Astrocyte (in vitro differentiated cells and primary cell): ENCODE results near the gene PDK2. TPM values are rescaled to one million over a fixed set of nuclear protein-coding genes. Genes with fewer than 3 reads are reported as not detected.
A peak's percentile ranks its signal among the peaks of the same experiment; 100 is the strongest.

Experiments
- DNase-seq: peaks from one replicate; pipeline ENCODE4 v3.0.0-alpha.2; 2010; ENCODE audit warnings: low read depth
- FAIRE-seq: peaks from 2 replicates; lab custom pipeline; 2011; peaks lifted over from hg19 to GRCh38; lab: Jason Lieb, UNC
- H2AFZ ChIP-seq: 2 replicates; pipeline ENCODE4 v1.6.0; 2012; ENCODE audit warnings: low read depth, low read length, inconsistent platforms
- H3K27ac ChIP-seq: 2 replicates; pipeline ENCODE4 v1.5.1; 2011; ENCODE audit warnings: low read depth, low read length, inconsistent platforms
- H3K27me3 ChIP-seq: 2 replicates; pipeline ENCODE4 v1.6.0; 2011; ENCODE audit warnings: low read length, inconsistent platforms; ENCODE audit not compliant: insufficient read depth
- H3K36me3 ChIP-seq: 2 replicates; pipeline ENCODE4 v1.5.1; 2011; ENCODE audit warnings: low read length, inconsistent platforms; ENCODE audit not compliant: insufficient read depth
- H3K4me1 ChIP-seq: 2 replicates; pipeline ENCODE4 v1.5.1; 2011; ENCODE audit warnings: low read length, inconsistent platforms; ENCODE audit not compliant: insufficient read depth
- H3K4me2 ChIP-seq: 2 replicates; pipeline ENCODE4 v1.6.0; 2012; ENCODE audit warnings: low read length, inconsistent platforms
- H3K4me3 ChIP-seq: 2 replicates; pipeline ENCODE4 v1.5.1; 2011; ENCODE audit warnings: low read depth, mild to moderate bottlenecking, low read length, inconsistent platforms; ENCODE audit not compliant: insufficient read depth
- H3K79me2 ChIP-seq: 2 replicates; pipeline ENCODE4 v1.6.0; 2012; ENCODE audit warnings: mild to moderate bottlenecking, low read length, inconsistent platforms; ENCODE audit not compliant: insufficient read depth
- H3K9ac ChIP-seq: 2 replicates; pipeline ENCODE4 v1.6.0; 2012; ENCODE audit warnings: mild to moderate bottlenecking, low read length, inconsistent platforms
- H3K9me3 ChIP-seq: 2 replicates; pipeline ENCODE4 v1.5.1; 2012; ENCODE audit warnings: low read depth, mild to moderate bottlenecking, low read length, inconsistent platforms; ENCODE audit not compliant: insufficient read depth
- H4K20me1 ChIP-seq: 2 replicates; pipeline ENCODE4 v1.6.0; 2012; ENCODE audit warnings: low read length, inconsistent platforms; ENCODE audit not compliant: insufficient read depth
- H3K27ac Mint-ChIP-seq: one replicate; pipeline ENCODE4 v1.8.0; 2021; ENCODE audit warnings: mild to moderate bottlenecking, mixed read lengths; ENCODE audit not compliant: unreplicated experiment
- H3K27me3 Mint-ChIP-seq: one replicate; pipeline ENCODE4 v1.8.0; 2021; ENCODE audit warnings: low read depth, mixed read lengths; ENCODE audit not compliant: unreplicated experiment
- H3K36me3 Mint-ChIP-seq: one replicate; pipeline ENCODE4 v1.8.0; 2021; ENCODE audit warnings: low read depth, mixed read lengths; ENCODE audit not compliant: unreplicated experiment
- H3K4me1 Mint-ChIP-seq: one replicate; pipeline ENCODE4 v1.8.0; 2021; ENCODE audit warnings: low read depth, mixed read lengths; ENCODE audit not compliant: unreplicated experiment
- H3K4me3 Mint-ChIP-seq: one replicate; pipeline ENCODE4 v1.8.0; 2021; ENCODE audit warnings: mild to moderate bottlenecking, moderate library complexity, mixed read lengths; ENCODE audit not compliant: unreplicated experiment
- H3K9me3 Mint-ChIP-seq: one replicate; pipeline ENCODE4 v1.8.0; 2021; ENCODE audit warnings: mild to moderate bottlenecking, mixed read lengths; ENCODE audit not compliant: unreplicated experiment
- CTCF ChIP-seq: IDR thresholded peaks from 2 replicates; pipeline ENCODE4 v1.5.1; 2011; ENCODE audit warnings: low read depth, mild to moderate bottlenecking, inconsistent platforms, low read length, moderate library complexity; ENCODE audit not compliant: insufficient read depth
- EZH2 ChIP-seq: IDR thresholded peaks from 2 replicates; pipeline ENCODE4 v1.6.1; 2012; ENCODE audit warnings: mild to moderate bottlenecking, low read length, inconsistent platforms; ENCODE audit not compliant: insufficient read depth
- total RNA-seq: library from RNA; stranded (reverse); gene quantifications from 2 replicates; pipeline ENCODE4 v1.2.1, GENCODE V29; 2021

Gene PDK2
- total RNA-seq, 1 donor from 2014 or later: 25.8 TPM

GRCh38 chr17:50096092-50096491, 941 bp downstream of the PDK2 start:
- DNase-seq (no peak), FAIRE-seq (no peak)
- no peak for TF ChIP-seq EZH2
- no peak for TF ChIP-seq CTCF
- Histone ChIP-seq H3K27ac (no peak overlapping the region), H3K4me1 (peaks cover 25% of the 10 kb centered on the region), H3K9ac (peak overlapping the region; percentile 84), H3K9me3 (no peaks in the 10 kb centered on the region), H3K36me3 (no peaks in the 10 kb centered on the region), H3K4me2 (peak overlapping the region; percentile 92), H3K27me3 (no peaks in the 10 kb centered on the region), H2AFZ (peak overlapping the region; percentile 64), H3K79me2 (peaks cover 5% of the 10 kb centered on the region), H4K20me1 (peaks cover 13% of the 10 kb centered on the region), H3K4me3 (peak overlapping the region; percentile 79)
- H3K4me3 Mint-ChIP-seq: peak overlapping the region; percentile 94
- H3K9me3 Mint-ChIP-seq: no peaks in the 10 kb centered on the region
- H3K27me3 Mint-ChIP-seq: peaks cover 2% of the 10 kb centered on the region
- no peak overlapping the region for H3K27ac Mint-ChIP-seq
- peaks cover 6% of the 10 kb centered on the region for H3K36me3 Mint-ChIP-seq
- H3K4me1 Mint-ChIP-seq: peaks cover 17% of the 10 kb centered on the region

GRCh38 chr17:50096758-50097157, 1.6 kb downstream of the PDK2 start:
- H3K4me2 ChIP-seq: peak overlapping the region; percentile 92
- H3K27ac Mint-ChIP-seq: no peak overlapping the region
- peaks cover 6% of the 10 kb centered on the region for H3K36me3 Mint-ChIP-seq
- H3K27me3 Mint-ChIP-seq: peaks cover 2% of the 10 kb centered on the region
- H3K9ac ChIP-seq: no peak overlapping the region
- FAIRE-seq: no peak
- no peak overlapping the region for H3K4me3 ChIP-seq
- H2AFZ ChIP-seq: no peak overlapping the region
- TF ChIP-seq CTCF: no peak
- TF ChIP-seq EZH2: no peak
- no peak for DNase-seq
- H3K27me3 ChIP-seq: no peaks in the 10 kb centered on the region
- H3K79me2 ChIP-seq: peaks cover 5% of the 10 kb centered on the region
- H3K36me3 ChIP-seq: no peaks in the 10 kb centered on the region
- H3K4me1 Mint-ChIP-seq: peaks cover 21% of the 10 kb centered on the region
- H4K20me1 ChIP-seq: peaks cover 19% of the 10 kb centered on the region
- no peak overlapping the region for H3K27ac ChIP-seq
- peaks cover 29% of the 10 kb centered on the region for H3K4me1 ChIP-seq
- H3K4me3 Mint-ChIP-seq: no peak overlapping the region
- no peaks in the 10 kb centered on the region for H3K9me3 Mint-ChIP-seq
- H3K9me3 ChIP-seq: no peaks in the 10 kb centered on the region

- Histone ChIP-seq H3K4me1 (peaks cover 29% of the 10 kb centered on the region), H3K9me3 (no peaks in the 10 kb centered on the region), H3K27ac (no peak overlapping the region), H3K36me3 (no peaks in the 10 kb centered on the region), H2AFZ (no peak overlapping the region), H3K4me3 (no peak overlapping the region), H4K20me1 (peaks cover 23% of the 10 kb centered on the region), H3K9ac (no peak overlapping the region), H3K4me2 (no peak overlapping the region), H3K79me2 (peaks cover 5% of the 10 kb centered on the region), H3K27me3 (no peaks in the 10 kb centered on the region)
- Mint-ChIP-seq H3K27ac (no peak overlapping the region), H3K36me3 (peaks cover 6% of the 10 kb centered on the region), H3K4me1 (peaks cover 21% of the 10 kb centered on the region), H3K4me3 (no peak overlapping the region), H3K27me3 (peaks cover 2% of the 10 kb centered on the region), H3K9me3 (no peaks in the 10 kb centered on the region)
- no peak for TF ChIP-seq CTCF
- TF ChIP-seq EZH2: no peak
- no peak for FAIRE-seq
- DNase-seq: no peak
These were observed 2.3 kb downstream of the PDK2 start for GRCh38 chr17:50097455-50097854.
